Measurements from ENCODE around the gene KIF13A. TPM values are rescaled to one million over a fixed set of nuclear protein-coding genes. Genes with fewer than 3 reads are reported as not detected.

Gene KIF13A
- total RNA-seq, 1 donor from 2014 or later: 28.9 TPM

- intact Hi-C loops (cut with DNase I): no loop called here
- Histone ChIP-seq H3K4me3 (no peak overlapping the region), H3K27ac (peak overlapping the region; percentile 43 to 46), H3K9me3 (no peaks in the 10 kb centered on the region), H3K4me1 (peaks cover under 1 to 50% of the 10 kb centered on the region in 2 donors), H3K36me3 (no peaks in the 10 kb centered on the region), H3K27me3 (no peaks in the 10 kb centered on the region)
- DNase-seq (ENCODE audit: low spot score in 2 of 2): no peak
- TF ChIP-seq, protein P1, sequence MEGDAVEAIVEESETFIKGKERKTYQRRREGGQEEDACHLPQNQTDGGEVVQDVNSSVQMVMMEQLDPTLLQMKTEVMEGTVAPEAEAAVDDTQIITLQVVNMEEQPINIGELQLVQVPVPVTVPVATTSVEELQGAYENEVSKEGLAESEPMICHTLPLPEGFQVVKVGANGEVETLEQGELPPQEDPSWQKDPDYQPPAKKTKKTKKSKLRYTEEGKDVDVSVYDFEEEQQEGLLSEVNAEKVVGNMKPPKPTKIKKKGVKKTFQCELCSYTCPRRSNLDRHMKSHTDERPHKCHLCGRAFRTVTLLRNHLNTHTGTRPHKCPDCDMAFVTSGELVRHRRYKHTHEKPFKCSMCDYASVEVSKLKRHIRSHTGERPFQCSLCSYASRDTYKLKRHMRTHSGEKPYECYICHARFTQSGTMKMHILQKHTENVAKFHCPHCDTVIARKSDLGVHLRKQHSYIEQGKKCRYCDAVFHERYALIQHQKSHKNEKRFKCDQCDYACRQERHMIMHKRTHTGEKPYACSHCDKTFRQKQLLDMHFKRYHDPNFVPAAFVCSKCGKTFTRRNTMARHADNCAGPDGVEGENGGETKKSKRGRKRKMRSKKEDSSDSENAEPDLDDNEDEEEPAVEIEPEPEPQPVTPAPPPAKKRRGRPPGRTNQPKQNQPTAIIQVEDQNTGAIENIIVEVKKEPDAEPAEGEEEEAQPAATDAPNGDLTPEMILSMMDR (IDR thresholded peaks at IDR 0.05): no peak
These were observed 52.0 kb downstream of the KIF13A start for GRCh38 chr6:17935188-17936149.

- Histone ChIP-seq H3K36me3 (no peaks in the 10 kb centered on the region), H3K27me3 (no peaks in the 10 kb centered on the region), H3K4me3 (no peak overlapping the region), H3K9me3 (no peaks in the 10 kb centered on the region), H3K4me1 (peaks cover 11 to 66% of the 10 kb centered on the region in 2 donors), H3K27ac (peak overlapping the region in 1 of 2 donors; percentile 79)
- DNase-seq (ENCODE audit: low spot score in 2 of 2): no peak
- TF ChIP-seq, protein P1 (IDR thresholded peaks at IDR 0.05): no peak
- intact Hi-C loops (cut with DNase I): loop anchor here (5.0 kb wide), 4 partner anchors 34 to 189 kb away; partner anchors contain the start of genes KIF13A and NHLRC1
These were observed 53.7 kb downstream of the KIF13A start for GRCh38 chr6:17933716-17934115.

DNA sequence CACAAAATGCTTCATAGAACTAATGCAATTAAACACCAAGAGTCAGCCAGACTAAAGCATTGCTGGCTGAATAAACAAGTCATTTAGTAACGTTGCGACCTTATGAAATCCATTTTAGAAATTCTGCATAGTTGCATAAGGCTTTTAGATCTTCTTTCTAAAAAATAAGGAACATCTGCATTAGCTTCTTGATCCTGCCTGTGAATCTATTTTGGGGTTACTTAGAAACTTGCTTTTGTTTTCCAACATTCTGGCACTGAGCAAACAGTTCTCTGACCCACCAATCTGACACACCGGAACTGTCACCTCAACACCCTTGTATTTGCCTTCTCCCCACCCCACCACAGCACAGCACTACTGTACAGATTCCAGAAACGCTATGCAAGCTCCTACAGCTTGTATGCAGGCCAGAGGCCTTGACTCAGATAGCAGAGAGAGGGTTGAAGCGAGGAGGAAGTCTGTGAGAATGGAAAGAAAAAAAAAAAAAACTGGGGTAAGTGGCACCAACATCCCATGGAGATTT, 55.0 kb downstream of the KIF13A start:
- H3K36me3 ChIP-seq: no peaks in the 10 kb centered on the region
- peak in 1 of 2 donors; percentile 86 for DNase-seq (ENCODE audit: low spot score in 2 of 2)
- H3K4me3 ChIP-seq: peak overlapping the region in 1 of 2 donors; percentile 29
- H3K9me3 ChIP-seq: no peaks in the 10 kb centered on the region
- intact Hi-C loops (cut with DNase I): loop anchor here (5.0 kb wide), 4 partner anchors 35 to 190 kb away; partner anchors contain the start of genes KIF13A and NHLRC1
- peaks cover 15 to 80% of the 10 kb centered on the region in 2 donors for H3K4me1 ChIP-seq
- TF ChIP-seq, protein P1 (IDR thresholded peaks at IDR 0.05): no peak
- no peaks in the 10 kb centered on the region for H3K27me3 ChIP-seq
- peak overlapping the region; percentile 76 to 79 for H3K27ac ChIP-seq

DNA sequence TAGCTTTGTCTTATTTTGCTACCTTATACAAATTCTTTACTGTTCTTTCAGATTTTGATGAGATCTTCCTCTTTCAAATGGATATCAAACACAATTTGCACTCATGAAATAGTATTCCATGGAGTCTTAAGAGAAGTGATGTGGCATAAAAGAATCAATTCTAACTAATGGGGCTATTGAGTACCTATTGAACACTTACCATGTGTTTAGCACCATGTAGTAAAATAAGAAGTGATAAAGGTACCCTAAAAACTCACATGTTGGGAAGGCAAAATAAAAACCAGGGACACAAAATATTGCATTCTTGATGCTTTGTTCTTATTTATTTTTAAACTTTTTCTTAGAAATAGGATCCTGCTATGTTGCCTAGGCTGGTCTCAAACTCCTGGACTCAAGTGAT, 56.2 kb downstream of the KIF13A start:
- TF ChIP-seq, protein P1 (IDR thresholded peaks at IDR 0.05): no peak
- Histone ChIP-seq H3K27me3 (no peaks in the 10 kb centered on the region), H3K9me3 (no peaks in the 10 kb centered on the region), H3K4me1 (peaks cover 15 to 77% of the 10 kb centered on the region in 2 donors), H3K4me3 (no peak overlapping the region), H3K36me3 (no peaks in the 10 kb centered on the region), H3K27ac (peak overlapping the region; percentile 76 to 79)
- intact Hi-C loops (cut with DNase I): loop anchor here (2.0 to 5.0 kb wide), 5 partner anchors 14 to 191 kb away; partner anchors contain the start of genes KIF13A and NHLRC1
- DNase-seq (ENCODE audit: low spot score in 2 of 2): no peak

- DNase-seq (ENCODE audit: low spot score in 2 of 2): no peak
- peak overlapping the region; percentile 76 to 79 for H3K27ac ChIP-seq
- intact Hi-C loops (cut with DNase I): loop anchor here (2.0 to 5.0 kb wide), 5 partner anchors 14 to 192 kb away; partner anchors contain the start of genes KIF13A and NHLRC1
- H3K4me1 ChIP-seq: peaks cover 15 to 72% of the 10 kb centered on the region in 2 donors
- H3K27me3 ChIP-seq: no peaks in the 10 kb centered on the region
- H3K36me3 ChIP-seq: no peaks in the 10 kb centered on the region
- H3K9me3 ChIP-seq: no peaks in the 10 kb centered on the region
- TF ChIP-seq, protein P1 (IDR thresholded peaks at IDR 0.05): no peak
- H3K4me3 ChIP-seq: no peak overlapping the region
These were observed 57.0 kb downstream of the KIF13A start for GRCh38 chr6:17930321-17930993.
